ENCODE results near the gene NAXE. TPM values are rescaled to one million over a fixed set of nuclear protein-coding genes. Genes with fewer than 3 reads are reported as not detected.

NAXE gene
- polyA plus RNA-seq, 4 donors, result 74.4 to 84.1 (median 81.6) TPM

GRCh38 chr1:156643049-156643777 is 51.6 kb downstream of the NAXE start:
- no peak for DNase-seq (ENCODE audit: low read depth in 4 of 4, low spot score in 3 of 4)

- DNase-seq (ENCODE audit: low read depth in 4 of 4, low spot score in 3 of 4), result no peak
These were observed 52.2 kb downstream of the NAXE start for GRCh38 chr1:156643778-156644092.

Other genes starting within 250 kb of the NAXE start
- 10 to 100 TPM; 11.7 to 17.3 (median 13.4) TPM for gene RHBG, start 222.6 kb upstream of the NAXE start, polyA plus RNA-seq (ENCODE audit: insufficient read length in 4 of 4)
- 10 to 100 TPM; 23.3 to 24.8 (median 24.3) TPM for gene MEF2D, start 91.0 kb upstream of the NAXE start, polyA plus RNA-seq (ENCODE audit: insufficient read length in 4 of 4)
- gene IQGAP3, start 19.2 kb upstream of the NAXE start, polyA plus RNA-seq (ENCODE audit: insufficient read length in 4 of 4), result 10 to 100 TPM; 11.2 to 13.2 (median 12.3) TPM
- 1 to 10 TPM in 2 of 4 donors, under 1 TPM in 2; 0.86 to 1.3 (median 1.0) TPM for gene TTC24, start 12.1 kb upstream of the NAXE start, polyA plus RNA-seq (ENCODE audit: insufficient read length in 4 of 4)
- 10 to 100 TPM; 30.2 to 33.7 (median 31.4) TPM for gene GPATCH4, start 9.7 kb downstream of the NAXE start, polyA plus RNA-seq (ENCODE audit: insufficient read length in 4 of 4)
- gene HAPLN2, start 27.6 kb downstream of the NAXE start, polyA plus RNA-seq (ENCODE audit: insufficient read length in 4 of 4), result under 1 TPM; 0.11 to 0.45 (median 0.42) TPM
- gene BCAN, start 50.3 kb downstream of the NAXE start, polyA plus RNA-seq (ENCODE audit: insufficient read length in 4 of 4), result under 1 TPM in 3 of 4 donors, not detected in 1; 0.12 to 0.58 (median 0.13) TPM
- 100 to 1,000 TPM; 153 to 160 (median 156) TPM for gene NES, start 85.6 kb downstream of the NAXE start, polyA plus RNA-seq (ENCODE audit: insufficient read length in 4 of 4)
- gene CRABP2, start 113.8 kb downstream of the NAXE start, polyA plus RNA-seq (ENCODE audit: insufficient read length in 4 of 4), result 100 to 1,000 TPM in 1 of 4 donors, 10 to 100 TPM in 3; 69.1 to 106 (median 83.1) TPM
- gene METTL25B, start 136.7 kb downstream of the NAXE start, polyA plus RNA-seq (ENCODE audit: insufficient read length in 4 of 4), result 10 to 100 TPM; 29.9 to 36.6 (median 34.6) TPM
- 10 to 100 TPM; 44.0 to 50.0 (median 45.3) TPM for gene ISG20L2, start 137.0 kb downstream of the NAXE start, polyA plus RNA-seq (ENCODE audit: insufficient read length in 4 of 4)
- 10 to 100 TPM; 68.4 to 75.1 (median 72.3) TPM for gene MRPL24, start 149.3 kb downstream of the NAXE start, polyA plus RNA-seq (ENCODE audit: insufficient read length in 4 of 4)
- 100 to 1,000 TPM; 261 to 286 (median 283) TPM for gene HDGF, start 159.9 kb downstream of the NAXE start, polyA plus RNA-seq (ENCODE audit: insufficient read length in 4 of 4)
- gene PRCC, start 175.8 kb downstream of the NAXE start, polyA plus RNA-seq (ENCODE audit: insufficient read length in 4 of 4), result 100 to 1,000 TPM; 107 to 140 (median 125) TPM
- gene SH2D2A, start 225.1 kb downstream of the NAXE start, polyA plus RNA-seq (ENCODE audit: insufficient read length in 4 of 4), result under 1 TPM; 0.71 to 0.79 (median 0.76) TPM

Measured in right renal pelvis (tissue), 4 donors.